ENCODE results near the gene CHRNA5. TPM values are rescaled to one million over a fixed set of nuclear protein-coding genes. Genes with fewer than 3 reads are reported as not detected.
"Not testable (repeated sequence)": the region's sequence is repeated elsewhere in the genome, so short reads cannot be mapped to it uniquely, and the experiment has no call there.

CHRNA5 gene
- total RNA-seq, 4 donors from 2014 or later = 0.63 to 3.1 (median 1.8) TPM

DNA sequence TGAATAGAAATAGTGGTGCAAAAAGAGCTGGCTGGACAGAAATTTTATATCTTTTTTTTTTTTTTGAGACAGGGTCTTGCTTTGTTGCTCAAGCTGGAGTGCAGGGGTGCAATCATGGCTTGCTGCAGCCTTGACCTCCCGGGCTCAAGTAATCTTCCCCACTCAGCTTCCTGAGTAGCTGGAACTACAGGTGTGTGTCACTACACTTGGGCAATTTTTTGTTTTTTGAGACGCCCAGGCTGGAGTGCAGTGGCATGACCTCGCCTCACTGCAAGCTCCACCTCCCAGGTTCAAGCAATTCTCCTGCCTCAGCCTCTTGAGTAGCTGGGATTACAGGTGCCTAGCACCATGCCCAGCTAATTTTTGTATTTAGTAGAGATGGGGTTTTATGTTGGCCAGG lies 33.0 kb downstream of the CHRNA5 start:
- DNase-seq (ENCODE audit: low spot score) (no peak), ATAC-seq (ENCODE audit: low FRiP score) (no peak)
- TF ChIP-seq CTCF (IDR thresholded peaks at IDR 0.05) = no peak

DNA sequence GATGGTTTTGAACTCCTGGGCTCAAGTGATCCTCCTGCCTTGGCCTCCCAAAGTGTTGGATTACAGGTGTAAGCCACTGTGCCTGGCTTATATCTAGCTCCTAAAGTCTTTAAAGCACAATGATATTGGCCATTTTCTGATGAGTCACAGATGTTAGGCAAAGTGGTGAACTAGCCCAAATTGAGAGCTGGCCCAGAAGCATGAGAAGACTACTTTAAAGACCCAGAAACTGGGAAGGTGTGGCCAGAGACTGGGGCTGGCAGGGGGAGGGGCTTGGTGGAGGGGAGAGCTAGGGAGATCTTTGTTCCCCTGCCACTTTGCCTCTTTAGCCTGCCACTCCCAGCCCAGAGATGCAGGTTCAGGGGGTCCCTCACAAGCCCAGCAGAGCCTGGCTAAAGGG lies 33.9 kb downstream of the CHRNA5 start:
- DNase-seq (ENCODE audit: low spot score) (no peak), ATAC-seq (ENCODE audit: low FRiP score) (no peak)
- no peak for TF ChIP-seq CTCF (IDR thresholded peaks at IDR 0.05)

GRCh38 chr15:78603467-78603866 lies 38.1 kb downstream of the CHRNA5 start:
- DNase-seq (ENCODE audit: low spot score) = no peak
- TF ChIP-seq CTCF (IDR thresholded peaks at IDR 0.05) = no peak
- no peak for ATAC-seq (ENCODE audit: low FRiP score)

- no peak for TF ChIP-seq CTCF (IDR thresholded peaks at IDR 0.05)
- DNase-seq (ENCODE audit: low spot score) = no peak
These were observed 39.1 kb downstream of the CHRNA5 start for GRCh38 chr15:78604420-78604819.

GRCh38 chr15:78605201-78605600 lies 39.9 kb downstream of the CHRNA5 start:
- no peak for DNase-seq (ENCODE audit: low spot score)
- no peak for TF ChIP-seq CTCF (IDR thresholded peaks at IDR 0.05)
- no peak for ATAC-seq (ENCODE audit: low FRiP score)

More at GRCh38 chr15:78604420-78604819, 39.1 kb downstream of the CHRNA5 start:
- ATAC-seq (ENCODE audit: low FRiP score) = no peak

DNA sequence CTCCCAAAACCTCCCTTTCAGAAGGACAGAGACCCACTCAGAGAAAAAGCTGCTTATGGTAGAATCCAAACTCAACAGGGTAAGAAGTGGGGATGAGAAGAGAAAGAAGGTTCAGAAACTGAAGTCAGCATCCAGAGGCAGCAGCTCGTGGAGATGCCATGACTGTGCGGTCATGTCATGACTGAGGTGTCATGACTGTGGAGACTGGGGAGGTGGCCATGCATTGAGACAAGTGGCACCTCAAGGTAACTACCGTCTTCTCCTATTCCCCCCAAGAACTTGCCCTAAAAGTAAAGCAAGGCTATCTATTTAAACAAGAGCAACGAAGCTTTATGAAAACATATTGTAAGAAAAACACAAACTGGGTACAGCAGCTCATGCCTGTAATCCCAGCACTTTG lies 40.4 kb downstream of the CHRNA5 start:
- DNase-seq (ENCODE audit: low spot score) = no peak
- ATAC-seq (ENCODE audit: low FRiP score) = no peak
- TF ChIP-seq CTCF (IDR thresholded peaks at IDR 0.05) = no peak

GRCh38 chr15:78609551-78609950 lies 44.2 kb downstream of the CHRNA5 start:
- not testable (repeated sequence) for ATAC-seq (ENCODE audit: low FRiP score); DNase-seq (ENCODE audit: low spot score)

DNA sequence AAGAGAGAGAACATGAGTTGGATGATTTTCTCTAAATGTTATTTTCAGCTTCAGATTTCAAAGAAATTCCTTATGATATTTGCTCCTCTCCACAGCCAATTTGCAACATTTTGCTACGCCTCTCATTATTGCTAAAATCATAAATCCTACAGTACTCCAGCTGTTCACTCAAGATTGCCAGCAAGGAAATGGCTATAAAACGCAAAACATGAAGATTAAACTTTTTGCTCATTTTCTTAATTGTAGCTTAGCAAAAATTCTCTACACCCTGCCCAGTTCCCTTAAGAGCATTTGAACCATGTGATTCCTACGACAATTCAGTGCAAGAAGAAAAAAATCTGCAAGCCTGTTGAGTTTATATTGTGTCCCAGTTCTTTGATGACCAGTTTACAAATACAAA lies 48.7 kb downstream of the CHRNA5 start:
- ATAC-seq (ENCODE audit: low FRiP score) (no peak), DNase-seq (ENCODE audit: low spot score) (no peak)
- TF ChIP-seq CTCF (IDR thresholded peaks at IDR 0.05) = no peak
